Nucleus accumbens (tissue), 56 donors: Measurements from ENCODE around the gene TRIM2.

ENCODE experiments used
- DNase-seq, 56 donors: peaks; one replicate each; lab custom pipeline; 2025; lab: John Stamatoyannopoulos, UW

Gene TRIM2

GRCh38 chr4:153244969-153245368 is 40.7 kb downstream of the TRIM2 start:
- DNase-seq, result no peak

GRCh38 chr4:153245775-153246174 is 41.5 kb downstream of the TRIM2 start:
- no peak for DNase-seq

GRCh38 chr4:153246446-153247115 is 42.3 kb downstream of the TRIM2 start:
- DNase-seq, result peak in 1 of 56 donors; percentile 26

GRCh38 chr4:153247116-153247490 is 42.9 kb downstream of the TRIM2 start:
- DNase-seq, result no peak

GRCh38 chr4:153248641-153249198 is 44.5 kb downstream of the TRIM2 start:
- peak in 7 of 56 donors; percentile 21 to 67 (median 49) for DNase-seq

- DNase-seq, result peak in 53 of 56 donors; percentile 10 to 85 (median 59)
Measured at GRCh38 chr4:153249199-153250041, 45.2 kb downstream of the TRIM2 start.

GRCh38 chr4:153252122-153252521 is 47.9 kb downstream of the TRIM2 start:
- DNase-seq, result no peak

GRCh38 chr4:153255233-153255632 is 51.0 kb downstream of the TRIM2 start:
- DNase-seq, result no peak

- peak in 54 of 56 donors; percentile 18 to 87 (median 68) for DNase-seq
Measured at GRCh38 chr4:153257151-153257620, 52.9 kb downstream of the TRIM2 start.

GRCh38 chr4:153257991-153258390 is 53.7 kb downstream of the TRIM2 start:
- DNase-seq, result peak in 1 of 56 donors; percentile 39

- no peak for DNase-seq
Measured at GRCh38 chr4:153258750-153259149, 54.5 kb downstream of the TRIM2 start.

- DNase-seq, result no peak
Measured at GRCh38 chr4:153259661-153260060, 55.4 kb downstream of the TRIM2 start.

- DNase-seq, result no peak
Measured at GRCh38 chr4:153260132-153260531, 55.9 kb downstream of the TRIM2 start.

- DNase-seq, result peak in 2 of 56 donors; percentile 9 to 52
Measured at GRCh38 chr4:153260553-153261300, 56.5 kb downstream of the TRIM2 start.

- DNase-seq, result no peak
Measured at GRCh38 chr4:153261461-153261860, 57.2 kb downstream of the TRIM2 start.

GRCh38 chr4:153261914-153262313 is 57.7 kb downstream of the TRIM2 start:
- no peak for DNase-seq

GRCh38 chr4:153265306-153266047 is 61.2 kb downstream of the TRIM2 start:
- no peak for DNase-seq

GRCh38 chr4:153266988-153267387 is 62.7 kb downstream of the TRIM2 start:
- no peak for DNase-seq

- DNase-seq, result no peak
Measured at GRCh38 chr4:153267890-153268289, 63.6 kb downstream of the TRIM2 start.

GRCh38 chr4:153268295-153268694 is 64.1 kb downstream of the TRIM2 start:
- no peak for DNase-seq
